Limb (tissue), 2 donors: ENCODE data around the gene NDC80.
A peak's percentile ranks its signal among the peaks of the same experiment; 100 is the strongest.
"Not testable (repeated sequence)": the region's sequence is repeated elsewhere in the genome, so short reads cannot be mapped to it uniquely, and the experiment has no call there.

Experiments
- DNase-seq, 2 donors: peaks; one replicate each; pipeline ENCODE4 v3.0.0-alpha.2; 2016; ENCODE audit errors: extremely low spot score in 2 of 2

The NDC80 gene

GRCh38 chr18:2625217-2625616 lies 53.9 kb downstream of the NDC80 start:
- no peak for DNase-seq

GRCh38 chr18:2627821-2628276 lies 56.5 kb downstream of the NDC80 start:
- DNase-seq: no peak

- DNase-seq: no peak
These were observed 57.6 kb downstream of the NDC80 start for GRCh38 chr18:2629003-2629402.

- DNase-seq: no peak
These were observed 64.2 kb downstream of the NDC80 start for GRCh38 chr18:2635586-2635985.

GRCh38 chr18:2636126-2636631 lies 64.8 kb downstream of the NDC80 start:
- DNase-seq: no peak

- no peak for DNase-seq
These were observed 70.3 kb downstream of the NDC80 start for GRCh38 chr18:2641638-2642037.

GRCh38 chr18:2642771-2643170 lies 71.4 kb downstream of the NDC80 start:
- DNase-seq: no peak

GRCh38 chr18:2644535-2644934 lies 73.2 kb downstream of the NDC80 start:
- no peak for DNase-seq

GRCh38 chr18:2651981-2652380 lies 80.6 kb downstream of the NDC80 start:
- no peak for DNase-seq

GRCh38 chr18:2653467-2653866 lies 82.1 kb downstream of the NDC80 start:
- no peak for DNase-seq

- no peak for DNase-seq
These were observed 83.0 kb downstream of the NDC80 start for GRCh38 chr18:2654169-2654927.

GRCh38 chr18:2654928-2655177 lies 83.5 kb downstream of the NDC80 start:
- DNase-seq: peak in 1 of 2 donors; percentile 89

- DNase-seq: peak; percentile 86 to 92
These were observed 84.0 kb downstream of the NDC80 start, which contains the start of gene SMCHD1 for GRCh38 chr18:2655178-2655953. TSS of gene SMCHD1 (plus strand) at chr18:2655726. CDS start at chr18:2656076, 350 bp downstream.

- DNase-seq: peak in 1 of 2 donors; percentile 20
These were observed 84.5 kb downstream of the NDC80 start for GRCh38 chr18:2655954-2656236.

- DNase-seq: peak in 1 of 2 donors; percentile 57
These were observed 85.1 kb downstream of the NDC80 start for GRCh38 chr18:2656237-2656980.

GRCh38 chr18:2656981-2657512 lies 85.7 kb downstream of the NDC80 start:
- no peak for DNase-seq

- no peak for DNase-seq
These were observed 86.6 kb downstream of the NDC80 start for GRCh38 chr18:2657788-2658458.

GRCh38 chr18:2660849-2661248 lies 89.5 kb downstream of the NDC80 start:
- not testable (repeated sequence) for DNase-seq

- DNase-seq: not testable (repeated sequence)
These were observed 90.9 kb downstream of the NDC80 start for GRCh38 chr18:2662288-2662687.

- no peak for DNase-seq
These were observed 91.6 kb downstream of the NDC80 start for GRCh38 chr18:2662990-2663389.
